Measurements from ENCODE around the gene TLR10.

DNA sequence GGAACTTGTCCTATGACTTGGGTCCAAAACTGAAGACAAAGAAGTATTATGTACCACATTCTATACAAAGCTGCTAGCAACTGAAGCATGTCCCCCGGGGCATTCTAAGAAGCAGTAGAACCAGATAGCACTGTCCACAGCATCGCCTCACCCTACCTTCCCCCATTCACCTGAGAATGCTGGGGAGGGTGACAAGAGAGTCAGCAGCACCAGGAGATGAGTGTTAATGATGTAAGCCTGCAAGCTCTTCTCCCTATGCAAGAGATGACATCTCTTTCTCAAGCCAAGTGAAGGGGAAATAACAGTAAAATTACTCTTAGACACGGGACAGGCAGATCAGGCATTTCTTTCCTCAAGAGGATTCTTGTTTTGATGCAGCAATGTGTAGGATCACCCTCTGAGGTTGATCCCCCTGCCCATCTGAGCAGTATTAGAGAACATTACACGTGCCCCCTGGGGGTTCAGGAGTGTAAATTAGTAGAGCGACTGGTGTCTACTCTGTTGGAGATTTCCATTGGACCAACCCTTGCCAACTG is 35.7 kb upstream of the TLR10 start:
- TF ChIP-seq SP1 (IDR thresholded peaks at IDR 0.05), result no peak
- no peak for TF ChIP-seq TARDBP (IDR thresholded peaks at IDR 0.05)
- TF ChIP-seq CTBP1 (IDR thresholded peaks at IDR 0.05; ENCODE audit: borderline replicate concordance), result no peak
- TF ChIP-seq FOXA1 (IDR thresholded peaks at IDR 0.05), result no peak
- no peak for TF ChIP-seq ELF4 (IDR thresholded peaks at IDR 0.05)

Measured in HEK293T (cell line).